Body of pancreas (tissue), 4 donors: ENCODE measurements around the gene GALNT14.

Experiments
- CTCF ChIP-seq, 7 experiments: fragments of 450-650 bp in 4 of 7; fragments of 200-600 bp in 3 of 7; sonication (generic) in 3 of 7; IDR thresholded peaks; one replicate each; pipeline ENCODE4 v1.5.1; 2016 to 2019; ENCODE audit warnings: antibody characterized with exemption in 7 of 7
- POLR2A ChIP-seq, 3 donors: fragments of 450-650 bp; IDR thresholded peaks; one replicate each; pipeline ENCODE4 v1.6.1; 2016; ENCODE audit warnings: antibody characterized with exemption in 3 of 3, mild to moderate bottlenecking in 2 of 3

DNA sequence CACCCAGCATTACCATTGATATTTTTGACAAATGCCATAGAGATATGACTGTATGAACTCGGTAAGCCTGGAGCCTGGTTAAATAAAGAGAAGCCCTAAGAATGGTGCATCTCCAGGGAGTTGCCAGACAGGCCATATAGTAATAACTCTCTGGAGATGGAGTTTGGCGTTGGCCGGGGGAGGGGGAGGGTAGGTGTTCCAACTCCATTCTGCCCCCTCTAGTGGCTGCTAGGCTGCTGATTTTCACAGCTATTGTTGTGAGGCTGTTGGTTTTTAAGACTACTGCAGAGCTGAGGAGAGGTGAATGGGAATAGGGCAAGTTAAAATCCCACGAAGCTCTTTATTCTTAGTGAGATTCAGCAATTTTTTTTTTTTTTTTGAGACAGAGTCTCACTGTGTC is 99.9 kb downstream of the GALNT14 start:
- no peak for TF ChIP-seq CTCF (IDR thresholded peaks at IDR 0.05)
- no peak for TF ChIP-seq POLR2A (IDR thresholded peaks at IDR 0.05)
